ENCODE results near the gene METTL4. TPM values are rescaled to one million over a fixed set of nuclear protein-coding genes. Genes with fewer than 3 reads are reported as not detected.

The METTL4 gene
- total and polyA plus RNA-seq, 2 of the 8 experiments (the other 6 are each of a cell fraction or from before 2014, with no cell fraction given): 8.5 to 11.5 TPM

DNA sequence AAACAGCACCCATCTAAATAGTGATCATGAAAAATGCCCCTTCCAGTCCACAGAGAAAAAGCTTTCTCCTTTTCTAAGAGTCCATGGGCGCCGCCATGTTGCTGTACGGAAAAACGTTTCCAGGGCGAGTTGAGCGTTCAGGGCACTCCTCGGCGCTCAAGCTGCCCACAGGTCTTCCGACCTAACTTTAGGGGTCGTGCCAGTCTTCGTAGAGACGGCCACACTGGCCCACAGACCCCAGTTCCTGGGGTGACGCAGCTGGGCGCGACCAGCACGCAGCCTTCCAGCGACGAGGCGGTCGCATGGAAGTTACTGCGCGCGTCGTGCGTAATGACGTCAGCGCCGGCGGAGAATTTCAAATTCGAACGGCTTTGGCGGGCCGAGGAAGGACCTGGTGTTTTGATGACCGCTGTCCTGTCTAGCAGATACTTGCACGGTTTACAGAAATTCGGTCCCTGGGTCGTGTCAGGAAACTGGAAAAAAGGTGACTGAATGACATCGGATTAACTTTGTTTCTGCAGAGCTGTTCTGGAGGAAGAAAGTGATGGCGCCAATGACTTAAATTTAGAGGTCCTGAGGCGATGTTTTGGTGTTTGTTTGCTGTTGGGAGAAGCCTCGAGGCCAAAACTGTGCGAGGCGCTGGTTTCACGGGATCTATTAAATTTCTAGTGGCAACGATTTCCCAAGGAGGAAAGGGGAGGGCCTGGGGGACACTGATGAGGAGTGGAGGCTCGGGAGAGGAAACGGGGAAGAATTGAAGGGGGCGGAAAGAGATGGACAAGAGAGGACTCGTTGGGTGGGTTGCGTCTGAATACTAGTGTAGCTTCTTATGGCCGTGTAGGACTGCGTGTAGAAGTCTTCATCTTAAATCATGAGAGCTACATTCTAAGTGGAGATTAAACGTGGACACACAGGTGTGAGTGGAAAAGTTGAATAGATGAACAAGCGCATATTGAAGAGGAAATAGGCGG is at the start of gene METTL4, which contains the start of gene NDC80 (continued):
- TF ChIP-seq, protein P1, sequence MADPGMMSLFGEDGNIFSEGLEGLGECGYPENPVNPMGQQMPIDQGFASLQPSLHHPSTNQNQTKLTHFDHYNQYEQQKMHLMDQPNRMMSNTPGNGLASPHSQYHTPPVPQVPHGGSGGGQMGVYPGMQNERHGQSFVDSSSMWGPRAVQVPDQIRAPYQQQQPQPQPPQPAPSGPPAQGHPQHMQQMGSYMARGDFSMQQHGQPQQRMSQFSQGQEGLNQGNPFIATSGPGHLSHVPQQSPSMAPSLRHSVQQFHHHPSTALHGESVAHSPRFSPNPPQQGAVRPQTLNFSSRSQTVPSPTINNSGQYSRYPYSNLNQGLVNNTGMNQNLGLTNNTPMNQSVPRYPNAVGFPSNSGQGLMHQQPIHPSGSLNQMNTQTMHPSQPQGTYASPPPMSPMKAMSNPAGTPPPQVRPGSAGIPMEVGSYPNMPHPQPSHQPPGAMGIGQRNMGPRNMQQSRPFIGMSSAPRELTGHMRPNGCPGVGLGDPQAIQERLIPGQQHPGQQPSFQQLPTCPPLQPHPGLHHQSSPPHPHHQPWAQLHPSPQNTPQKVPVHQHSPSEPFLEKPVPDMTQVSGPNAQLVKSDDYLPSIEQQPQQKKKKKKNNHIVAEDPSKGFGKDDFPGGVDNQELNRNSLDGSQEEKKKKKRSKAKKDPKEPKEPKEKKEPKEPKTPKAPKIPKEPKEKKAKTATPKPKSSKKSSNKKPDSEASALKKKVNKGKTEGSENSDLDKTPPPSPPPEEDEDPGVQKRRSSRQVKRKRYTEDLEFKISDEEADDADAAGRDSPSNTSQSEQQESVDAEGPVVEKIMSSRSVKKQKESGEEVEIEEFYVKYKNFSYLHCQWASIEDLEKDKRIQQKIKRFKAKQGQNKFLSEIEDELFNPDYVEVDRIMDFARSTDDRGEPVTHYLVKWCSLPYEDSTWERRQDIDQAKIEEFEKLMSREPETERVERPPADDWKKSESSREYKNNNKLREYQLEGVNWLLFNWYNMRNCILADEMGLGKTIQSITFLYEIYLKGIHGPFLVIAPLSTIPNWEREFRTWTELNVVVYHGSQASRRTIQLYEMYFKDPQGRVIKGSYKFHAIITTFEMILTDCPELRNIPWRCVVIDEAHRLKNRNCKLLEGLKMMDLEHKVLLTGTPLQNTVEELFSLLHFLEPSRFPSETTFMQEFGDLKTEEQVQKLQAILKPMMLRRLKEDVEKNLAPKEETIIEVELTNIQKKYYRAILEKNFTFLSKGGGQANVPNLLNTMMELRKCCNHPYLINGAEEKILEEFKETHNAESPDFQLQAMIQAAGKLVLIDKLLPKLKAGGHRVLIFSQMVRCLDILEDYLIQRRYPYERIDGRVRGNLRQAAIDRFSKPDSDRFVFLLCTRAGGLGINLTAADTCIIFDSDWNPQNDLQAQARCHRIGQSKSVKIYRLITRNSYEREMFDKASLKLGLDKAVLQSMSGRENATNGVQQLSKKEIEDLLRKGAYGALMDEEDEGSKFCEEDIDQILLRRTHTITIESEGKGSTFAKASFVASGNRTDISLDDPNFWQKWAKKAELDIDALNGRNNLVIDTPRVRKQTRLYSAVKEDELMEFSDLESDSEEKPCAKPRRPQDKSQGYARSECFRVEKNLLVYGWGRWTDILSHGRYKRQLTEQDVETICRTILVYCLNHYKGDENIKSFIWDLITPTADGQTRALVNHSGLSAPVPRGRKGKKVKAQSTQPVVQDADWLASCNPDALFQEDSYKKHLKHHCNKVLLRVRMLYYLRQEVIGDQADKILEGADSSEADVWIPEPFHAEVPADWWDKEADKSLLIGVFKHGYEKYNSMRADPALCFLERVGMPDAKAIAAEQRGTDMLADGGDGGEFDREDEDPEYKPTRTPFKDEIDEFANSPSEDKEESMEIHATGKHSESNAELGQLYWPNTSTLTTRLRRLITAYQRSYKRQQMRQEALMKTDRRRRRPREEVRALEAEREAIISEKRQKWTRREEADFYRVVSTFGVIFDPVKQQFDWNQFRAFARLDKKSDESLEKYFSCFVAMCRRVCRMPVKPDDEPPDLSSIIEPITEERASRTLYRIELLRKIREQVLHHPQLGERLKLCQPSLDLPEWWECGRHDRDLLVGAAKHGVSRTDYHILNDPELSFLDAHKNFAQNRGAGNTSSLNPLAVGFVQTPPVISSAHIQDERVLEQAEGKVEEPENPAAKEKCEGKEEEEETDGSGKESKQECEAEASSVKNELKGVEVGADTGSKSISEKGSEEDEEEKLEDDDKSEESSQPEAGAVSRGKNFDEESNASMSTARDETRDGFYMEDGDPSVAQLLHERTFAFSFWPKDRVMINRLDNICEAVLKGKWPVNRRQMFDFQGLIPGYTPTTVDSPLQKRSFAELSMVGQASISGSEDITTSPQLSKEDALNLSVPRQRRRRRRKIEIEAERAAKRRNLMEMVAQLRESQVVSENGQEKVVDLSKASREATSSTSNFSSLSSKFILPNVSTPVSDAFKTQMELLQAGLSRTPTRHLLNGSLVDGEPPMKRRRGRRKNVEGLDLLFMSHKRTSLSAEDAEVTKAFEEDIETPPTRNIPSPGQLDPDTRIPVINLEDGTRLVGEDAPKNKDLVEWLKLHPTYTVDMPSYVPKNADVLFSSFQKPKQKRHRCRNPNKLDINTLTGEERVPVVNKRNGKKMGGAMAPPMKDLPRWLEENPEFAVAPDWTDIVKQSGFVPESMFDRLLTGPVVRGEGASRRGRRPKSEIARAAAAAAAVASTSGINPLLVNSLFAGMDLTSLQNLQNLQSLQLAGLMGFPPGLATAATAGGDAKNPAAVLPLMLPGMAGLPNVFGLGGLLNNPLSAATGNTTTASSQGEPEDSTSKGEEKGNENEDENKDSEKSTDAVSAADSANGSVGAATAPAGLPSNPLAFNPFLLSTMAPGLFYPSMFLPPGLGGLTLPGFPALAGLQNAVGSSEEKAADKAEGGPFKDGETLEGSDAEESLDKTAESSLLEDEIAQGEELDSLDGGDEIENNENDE (IDR thresholded peaks at IDR 0.05; ENCODE audit: insufficient replicate concordance, low read length): no peak
- TF ChIP-seq POU5F1 (IDR thresholded peaks at IDR 0.05; ENCODE audit: low read depth, low read length): no peak
- TF ChIP-seq BRCA1 (IDR thresholded peaks at IDR 0.05; ENCODE audit: low read depth, low read length): peak; percentile 63; the same call in 1 of the 2 replicates
- no peak for TF ChIP-seq RNF2 (IDR thresholded peaks at IDR 0.05; ENCODE audit: borderline replicate concordance, low read depth, low read length, missing control alignments, poor library complexity, severe bottlenecking)
- TF ChIP-seq MAFK (IDR thresholded peaks at IDR 0.05; ENCODE audit: low read depth, low read length): no peak
- TF ChIP-seq CBX5 (IDR thresholded peaks at IDR 0.05; ENCODE audit: low read depth, low read length): no peak
- TF ChIP-seq YY1 (IDR thresholded peaks at IDR 0.05; ENCODE audit: low read depth, low read length): peak; percentile 99
- no peak for TF ChIP-seq SUZ12 (IDR thresholded peaks at IDR 0.05; ENCODE audit: low read length)
- TF ChIP-seq CREB1 (IDR thresholded peaks at IDR 0.05): peak; percentile 100

All from H1 (cell line).